GM18858 (cell line): Measurements from ENCODE around the gene ZBTB49.

Source experiments
- ATAC-seq: cut with Tn5 transposase; IDR thresholded peaks from one replicate; pipeline ENCODE4 v1.9.1; 2021; ENCODE audit not compliant: unreplicated experiment

Gene ZBTB49

DNA sequence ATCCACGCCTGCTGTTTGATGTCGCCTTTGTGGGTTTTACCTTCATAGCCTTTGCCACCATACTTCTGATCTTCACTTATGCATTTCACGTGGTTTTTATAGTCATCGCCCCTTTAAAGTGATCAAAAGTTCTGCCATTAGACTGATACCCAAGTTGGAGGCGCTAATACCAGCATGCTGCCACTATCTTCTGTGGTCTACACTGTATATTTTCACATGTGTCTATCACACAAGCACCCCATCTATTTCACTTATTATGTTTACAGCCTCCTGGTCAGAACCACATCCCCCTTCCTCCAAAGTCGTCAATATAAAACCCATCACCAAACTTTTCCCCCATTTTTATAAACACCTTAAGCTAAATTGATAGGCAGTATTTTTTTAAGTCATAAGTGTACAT lies 8.3 kb upstream of the ZBTB49 start:
- no peak for ATAC-seq

DNA sequence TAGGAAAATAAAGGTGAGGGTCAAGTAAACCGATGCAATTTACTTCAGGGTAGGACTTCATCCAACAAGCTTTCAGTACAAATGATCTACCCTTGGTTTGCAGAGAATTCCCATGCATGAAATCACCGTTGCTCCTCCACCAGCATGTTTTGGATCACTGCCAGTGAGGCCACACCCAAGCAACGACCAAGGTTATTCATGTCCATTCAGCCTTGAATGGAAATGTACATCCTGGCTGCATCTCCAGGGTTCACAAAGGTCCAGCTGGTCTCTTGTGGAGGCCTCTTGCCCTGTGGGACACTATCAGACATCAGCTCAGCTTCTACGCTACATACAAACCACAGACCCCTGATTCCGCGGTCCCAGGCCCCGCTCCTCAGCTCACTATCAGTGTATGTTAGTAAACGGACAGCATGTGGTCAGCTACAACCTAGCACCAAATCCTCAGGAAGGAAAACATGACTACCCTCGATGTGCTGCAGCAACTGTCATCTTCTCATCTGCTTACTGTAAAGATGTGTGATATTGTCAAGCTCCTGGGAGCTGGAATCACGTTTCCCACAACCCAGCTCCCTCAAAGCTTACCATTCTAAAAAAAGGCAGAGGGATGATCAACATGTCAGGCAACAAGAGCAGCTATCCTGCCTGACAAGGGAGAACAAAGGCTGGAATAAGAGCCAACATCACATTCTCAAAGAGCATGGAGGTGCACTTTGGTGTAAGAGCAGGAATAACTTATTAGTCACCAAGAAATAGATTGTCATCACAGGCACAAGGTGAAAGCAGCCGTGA lies 5.0 kb upstream of the ZBTB49 start:
- no peak for ATAC-seq

DNA sequence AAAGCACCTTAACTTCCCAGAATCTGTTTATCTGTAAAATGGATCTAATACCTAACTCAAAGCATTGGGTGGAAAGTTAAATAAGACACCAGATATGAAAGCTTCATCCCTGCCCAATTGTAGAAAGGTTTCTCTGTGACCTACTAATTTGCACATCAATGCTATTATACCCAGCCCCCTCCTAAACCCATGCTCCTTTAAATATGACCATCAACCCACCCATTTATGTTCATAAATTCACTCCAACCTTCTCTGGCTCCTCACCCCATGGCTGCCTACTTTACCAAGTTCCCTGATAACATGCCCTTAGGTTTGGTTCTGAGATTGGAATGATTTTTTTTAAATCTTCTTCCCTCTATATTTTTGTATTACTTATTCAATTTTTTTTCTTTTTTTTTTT lies 2.0 kb upstream of the ZBTB49 start:
- no peak for ATAC-seq

DNA sequence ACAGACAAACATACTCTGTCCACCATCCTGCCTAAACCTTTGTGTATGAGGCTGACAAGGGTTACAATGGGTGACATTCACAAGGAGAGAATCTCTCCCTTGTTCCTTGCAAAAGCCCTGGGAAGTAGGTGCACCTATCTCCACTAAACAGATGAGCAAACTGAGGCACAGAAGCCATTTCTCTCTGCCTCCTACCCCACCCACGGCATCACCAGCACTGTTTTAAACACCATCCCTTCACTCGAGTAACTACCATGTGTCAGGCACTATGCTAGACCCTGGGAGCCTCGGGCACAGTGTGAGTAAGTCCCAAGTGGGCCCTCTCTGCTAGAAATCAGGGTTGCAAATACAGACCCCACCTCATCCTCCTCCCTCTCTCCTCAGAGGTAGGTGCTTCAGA lies 996 bp upstream of the ZBTB49 start:
- no peak for ATAC-seq

DNA sequence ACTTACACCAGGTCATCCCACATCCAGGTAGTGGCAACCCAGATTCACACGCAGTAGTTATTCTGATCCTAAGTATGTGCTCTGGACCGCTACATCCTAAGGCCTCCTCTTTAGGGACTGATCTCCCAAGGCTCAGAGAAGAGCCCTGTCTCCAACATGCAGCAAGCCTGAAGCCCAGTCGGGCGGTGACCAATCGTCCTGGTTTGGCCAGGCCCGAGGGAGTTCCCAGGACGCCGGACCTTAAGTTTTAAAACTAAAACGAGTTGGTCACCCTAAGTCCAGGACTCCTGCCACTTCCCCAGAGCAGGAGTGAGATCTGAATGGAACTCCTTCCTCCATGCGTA lies 482 bp upstream of the ZBTB49 start:
- peak; percentile 11 for ATAC-seq

DNA sequence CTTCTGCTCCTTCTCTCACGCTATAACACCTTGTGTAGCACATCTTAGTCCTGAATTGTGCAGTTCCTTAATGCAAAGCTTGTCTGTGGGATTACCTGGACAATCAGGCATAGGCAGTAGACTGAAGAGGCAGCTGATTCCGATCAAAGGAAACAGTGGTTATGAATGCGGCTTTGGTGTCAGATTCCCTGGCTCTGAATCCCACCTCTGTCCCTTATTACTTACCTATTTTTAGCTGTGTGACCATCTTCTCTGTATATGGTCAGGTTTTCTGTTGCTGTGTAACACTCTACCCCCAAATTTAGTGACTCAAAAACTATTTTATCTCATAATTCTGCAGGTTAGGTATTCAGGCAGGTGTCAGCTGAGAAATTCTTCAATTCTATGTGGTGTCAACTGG lies 3.2 kb downstream of the ZBTB49 start:
- no peak for ATAC-seq

DNA sequence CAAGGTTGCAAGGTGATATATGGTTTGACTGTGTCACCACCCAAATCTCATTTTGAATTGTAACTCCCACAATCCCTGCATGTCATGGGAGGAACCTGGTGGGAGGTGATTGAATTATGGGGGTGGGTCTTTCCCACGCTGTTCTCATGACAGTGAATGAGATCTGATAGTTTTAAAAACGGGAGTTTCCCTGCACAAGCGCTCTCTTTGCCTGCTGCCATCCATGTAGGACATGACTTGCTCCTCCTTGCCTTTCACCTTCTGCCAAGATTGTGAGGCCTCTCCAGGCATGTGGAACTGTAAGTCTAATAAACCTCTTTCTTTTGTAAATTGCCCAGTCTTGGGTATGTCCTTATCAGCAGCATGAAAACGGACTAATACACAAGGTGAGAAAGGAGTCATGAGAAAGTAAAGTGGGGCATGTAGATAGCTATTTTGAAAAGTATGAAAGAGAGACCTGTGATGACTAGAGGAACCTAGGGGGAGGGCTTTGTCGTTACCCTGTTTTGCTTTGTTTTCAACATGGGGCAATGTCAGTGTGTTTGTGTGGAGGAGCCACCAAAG lies 6.3 kb downstream of the ZBTB49 start:
- no peak for ATAC-seq

DNA sequence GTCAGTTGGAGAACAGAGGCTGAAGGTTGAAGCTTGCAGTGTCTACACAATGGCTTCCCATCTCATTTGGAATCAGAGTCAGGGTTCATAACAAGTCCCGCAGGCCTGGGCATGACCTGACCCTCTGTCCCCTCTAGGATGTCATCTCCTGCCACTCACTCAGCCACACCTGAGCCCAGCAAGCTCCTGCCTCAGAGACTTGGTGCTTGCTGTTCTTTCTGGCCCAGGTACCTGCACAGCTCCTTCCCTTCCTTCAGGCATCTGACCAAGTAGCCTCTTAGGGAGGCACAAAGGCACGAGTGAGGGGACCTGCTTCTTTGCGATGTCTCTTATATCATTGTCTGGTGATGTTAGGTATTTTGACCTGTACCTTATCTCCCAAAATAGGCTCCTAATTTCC lies 9.0 kb downstream of the ZBTB49 start:
- ATAC-seq, result no peak

DNA sequence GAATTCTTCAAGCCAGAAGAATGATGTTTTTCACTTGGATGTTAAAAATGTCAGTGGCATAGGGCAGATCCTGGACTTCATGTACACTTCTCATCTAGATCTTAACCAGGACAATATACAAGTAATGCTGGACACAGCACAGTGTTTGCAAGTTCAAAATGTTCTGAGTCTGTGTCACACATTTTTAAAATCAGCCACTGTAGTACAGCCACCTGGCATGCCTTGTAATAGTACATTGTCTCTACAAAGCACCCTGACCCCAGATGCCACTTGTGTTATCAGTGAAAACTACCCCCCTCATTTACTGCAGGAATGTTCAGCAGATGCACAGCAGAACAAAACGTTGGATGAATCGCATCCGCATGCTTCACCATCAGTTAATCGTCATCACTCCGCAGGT lies 11.9 kb downstream of the ZBTB49 start:
- no peak for ATAC-seq

DNA sequence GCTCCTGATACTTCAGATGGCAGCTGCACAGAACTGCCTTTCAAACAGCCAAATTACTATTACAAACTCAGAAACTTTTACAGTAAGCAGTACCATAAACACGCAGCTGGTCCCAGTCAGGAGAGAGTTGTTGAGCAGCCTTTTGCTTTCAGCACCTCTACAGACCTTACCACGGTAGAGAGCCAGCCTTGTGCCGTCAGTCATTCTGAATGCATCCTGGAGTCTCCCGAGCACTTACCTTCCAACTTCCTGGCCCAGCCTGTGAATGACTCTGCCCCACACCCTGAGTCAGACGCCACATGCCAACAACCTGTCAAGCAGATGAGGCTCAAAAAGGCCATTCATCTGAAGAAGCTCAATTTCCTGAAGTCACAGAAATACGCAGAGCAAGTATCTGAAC lies 12.4 kb downstream of the ZBTB49 start:
- ATAC-seq, result no peak

DNA sequence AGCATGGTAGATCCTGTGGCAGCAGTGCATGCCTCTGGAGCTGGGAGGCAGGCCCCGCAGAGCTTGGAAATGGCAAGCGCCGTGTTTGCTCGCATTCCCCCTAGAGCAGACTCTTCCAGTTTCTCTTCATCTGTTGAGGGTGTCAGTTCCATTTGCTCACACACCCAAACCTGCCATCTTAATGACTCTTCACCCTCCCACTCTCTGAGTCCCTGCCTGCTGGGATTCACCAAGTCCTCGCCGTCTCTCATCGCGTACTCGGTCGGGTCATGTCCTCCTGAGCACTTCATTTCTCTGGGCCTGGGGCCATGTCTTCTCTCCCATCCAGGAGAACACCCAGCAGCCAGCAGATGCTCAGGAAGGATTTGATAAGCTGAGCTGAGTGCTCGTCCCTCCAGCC lies 16.9 kb downstream of the ZBTB49 start:
- ATAC-seq, result no peak

DNA sequence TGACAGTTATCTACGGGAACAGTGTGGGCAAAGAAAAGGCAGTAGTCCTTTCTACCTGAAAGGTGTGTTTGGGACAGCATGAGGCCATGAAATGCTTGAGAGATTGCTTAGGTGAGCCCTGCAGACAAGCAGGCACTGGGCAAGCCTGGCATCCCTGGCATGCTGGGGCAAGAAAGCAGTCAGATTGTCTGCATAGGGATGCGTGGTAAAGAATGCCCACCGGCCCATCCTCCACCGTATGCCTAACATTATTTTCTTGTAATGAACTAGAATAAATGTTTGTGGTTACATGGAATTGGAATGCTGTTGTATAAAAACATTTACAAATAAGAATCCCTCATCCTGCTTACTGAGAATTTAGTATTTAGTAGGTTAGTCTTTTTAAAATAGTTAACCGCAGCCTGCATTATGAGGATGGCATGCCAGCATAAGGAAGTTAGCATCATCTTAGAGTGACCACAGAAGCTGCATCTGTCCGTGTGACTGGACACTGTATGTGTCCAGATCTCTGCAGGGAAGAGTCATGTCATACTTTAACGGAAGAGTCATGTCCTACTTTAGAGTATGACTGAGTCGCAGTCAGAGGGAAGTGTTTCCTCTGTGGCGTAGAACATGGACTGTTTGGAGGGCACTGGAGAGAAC lies 18.9 kb downstream of the ZBTB49 start:
- ATAC-seq, result no peak

DNA sequence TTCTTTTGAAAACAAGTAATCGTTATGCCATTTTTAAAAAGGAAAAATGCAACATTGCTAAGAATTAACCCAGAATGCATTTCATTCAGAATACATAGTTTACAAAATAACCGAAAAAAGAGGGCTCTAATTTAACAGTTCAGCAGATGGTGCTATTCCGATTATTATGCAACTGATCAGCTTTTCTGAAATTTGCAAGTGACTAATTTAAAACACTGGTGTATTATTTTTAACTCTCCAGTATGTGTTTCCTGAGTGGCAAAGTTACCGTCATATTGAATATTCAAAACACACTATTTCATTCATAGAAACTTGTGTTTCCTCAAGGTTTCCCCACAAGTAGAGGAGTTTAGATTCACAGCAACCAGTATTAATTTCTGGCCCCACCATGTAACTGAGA lies 21.1 kb downstream of the ZBTB49 start:
- ATAC-seq, result no peak

DNA sequence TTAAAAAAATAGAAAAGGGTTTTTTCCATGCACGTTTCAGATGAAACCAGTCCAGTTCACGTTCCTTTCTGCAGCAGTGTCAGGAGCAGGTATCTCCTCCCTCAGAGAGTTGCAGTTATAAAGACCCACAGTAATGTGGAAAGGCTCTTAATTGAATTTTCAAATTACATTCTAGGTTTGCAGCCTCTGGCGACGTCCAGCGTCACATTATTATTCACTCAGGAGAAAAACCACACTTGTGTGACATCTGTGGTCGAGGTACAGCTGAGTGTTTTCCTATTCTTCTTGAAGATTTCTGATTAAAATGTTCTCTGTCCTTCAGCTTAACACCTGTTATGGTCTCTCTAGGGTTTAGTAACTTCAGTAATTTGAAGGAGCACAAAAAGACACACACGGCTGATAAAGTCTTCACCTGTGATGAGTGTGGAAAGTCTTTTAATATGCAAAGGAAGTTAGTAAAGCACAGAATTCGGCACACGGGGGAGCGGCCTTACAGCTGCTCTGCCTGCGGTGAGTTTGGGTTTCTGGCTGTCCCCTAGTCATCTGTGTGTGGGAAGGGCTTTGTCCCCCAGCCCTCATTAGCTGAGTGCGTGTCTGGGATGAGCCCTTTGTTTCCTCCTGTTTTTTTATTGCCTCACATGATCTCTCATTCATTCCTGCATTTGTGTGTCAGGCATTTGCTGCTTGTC lies 25.6 kb downstream of the ZBTB49 start:
- ATAC-seq, result no peak

DNA sequence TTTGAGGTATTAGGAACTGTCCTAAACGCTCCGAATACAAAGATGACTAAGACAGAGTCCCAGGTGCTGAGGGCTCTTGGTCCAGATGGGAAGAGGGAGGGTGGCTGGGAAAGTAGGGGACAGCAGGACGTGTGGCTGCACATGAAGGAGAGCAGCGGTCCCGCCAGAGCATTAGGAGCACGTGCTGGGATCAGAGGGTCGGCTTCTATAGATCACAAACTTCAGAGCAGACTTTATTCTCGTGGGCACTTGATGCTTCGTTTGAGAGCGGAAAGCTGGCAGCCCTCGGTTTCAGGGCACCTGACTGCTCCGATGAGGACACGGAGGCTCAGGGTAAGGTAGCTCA lies 26.1 kb downstream of the ZBTB49 start:
- ATAC-seq, result no peak

DNA sequence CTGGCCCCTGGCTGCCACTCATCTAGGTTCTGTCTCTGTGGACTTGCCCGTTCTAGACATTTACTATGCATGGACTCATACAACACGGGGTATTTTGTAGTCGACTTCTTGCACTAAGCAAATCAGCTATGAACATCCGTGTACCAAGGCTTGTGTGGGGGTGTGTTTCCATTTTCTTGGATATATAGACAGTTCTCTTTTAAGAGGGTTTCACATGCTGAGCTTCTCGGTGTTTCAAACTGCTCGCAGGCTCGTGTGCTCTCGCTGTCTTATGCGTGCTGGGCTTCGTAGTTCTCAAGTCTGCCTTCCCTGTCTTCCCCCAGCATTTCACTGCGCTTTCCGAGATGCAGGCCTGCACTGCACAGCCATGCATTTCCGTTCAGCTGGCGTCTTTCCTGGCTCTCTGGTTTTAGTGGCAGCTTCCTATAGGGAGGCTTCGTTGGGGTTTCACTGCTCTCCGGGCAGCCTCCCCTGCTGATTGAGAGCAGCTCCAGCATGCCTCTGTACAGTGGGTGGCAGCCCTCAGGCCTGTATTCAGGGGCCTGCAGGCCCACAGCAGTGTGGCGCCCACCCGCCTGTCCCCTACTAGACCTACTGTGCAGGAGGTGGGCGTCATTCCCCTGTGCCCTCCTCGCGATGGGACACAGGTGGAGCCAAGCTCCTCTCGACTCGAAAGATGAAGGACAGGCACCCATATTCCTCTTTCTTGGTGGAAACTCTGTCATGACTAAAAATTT lies 27.6 kb downstream of the ZBTB49 start:
- ATAC-seq, result no peak

DNA sequence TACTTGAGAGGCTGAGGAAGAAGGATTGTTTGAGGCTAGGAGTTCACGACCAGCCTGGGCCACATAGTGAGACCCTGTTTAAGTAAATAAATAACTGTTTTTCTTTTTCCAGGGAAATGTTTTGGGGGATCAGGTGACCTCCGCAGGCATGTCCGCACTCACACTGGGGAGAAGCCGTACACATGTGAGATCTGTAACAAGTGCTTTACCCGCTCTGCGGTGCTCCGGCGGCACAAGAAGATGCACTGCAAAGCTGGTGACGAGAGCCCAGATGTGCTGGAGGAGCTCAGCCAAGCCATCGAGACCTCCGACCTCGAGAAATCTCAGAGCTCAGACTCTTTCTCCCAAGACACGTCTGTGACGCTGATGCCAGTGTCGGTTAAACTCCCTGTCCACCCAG lies 30.5 kb downstream of the ZBTB49 start:
- no peak for ATAC-seq

DNA sequence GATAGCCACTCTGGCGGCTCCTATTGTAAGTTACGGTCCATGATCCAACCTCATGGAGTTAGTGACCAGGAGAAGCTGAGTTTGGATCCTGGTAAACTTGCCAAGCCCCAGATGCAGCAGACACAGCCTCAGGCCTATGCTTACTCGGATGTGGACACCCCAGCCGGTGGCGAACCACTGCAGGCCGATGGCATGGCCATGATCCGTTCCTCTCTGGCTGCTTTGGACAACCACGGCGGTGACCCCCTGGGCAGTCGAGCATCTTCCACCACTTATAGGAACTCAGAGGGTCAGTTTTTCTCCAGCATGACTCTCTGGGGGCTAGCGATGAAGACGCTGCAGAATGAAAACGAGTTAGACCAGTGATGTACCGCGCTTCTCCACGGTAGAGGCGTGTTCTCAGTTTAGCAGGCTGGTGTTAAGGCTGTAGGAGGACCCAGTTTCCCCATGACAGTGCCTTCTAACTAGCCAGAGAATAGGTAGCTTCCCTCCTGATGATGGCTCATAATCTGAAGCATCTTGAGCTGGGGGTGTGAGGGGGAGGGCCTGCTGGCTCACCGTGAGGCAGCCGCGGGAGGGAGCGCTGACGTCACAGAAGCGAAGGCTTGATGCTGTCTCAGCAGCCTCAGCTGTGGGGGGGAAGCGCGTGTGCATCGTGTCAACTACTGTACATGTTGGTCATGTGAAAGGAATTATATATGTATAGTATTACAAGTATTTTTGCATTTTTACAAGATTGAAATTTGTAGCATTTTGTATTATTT lies 31.1 kb downstream of the ZBTB49 start:
- no peak for ATAC-seq

DNA sequence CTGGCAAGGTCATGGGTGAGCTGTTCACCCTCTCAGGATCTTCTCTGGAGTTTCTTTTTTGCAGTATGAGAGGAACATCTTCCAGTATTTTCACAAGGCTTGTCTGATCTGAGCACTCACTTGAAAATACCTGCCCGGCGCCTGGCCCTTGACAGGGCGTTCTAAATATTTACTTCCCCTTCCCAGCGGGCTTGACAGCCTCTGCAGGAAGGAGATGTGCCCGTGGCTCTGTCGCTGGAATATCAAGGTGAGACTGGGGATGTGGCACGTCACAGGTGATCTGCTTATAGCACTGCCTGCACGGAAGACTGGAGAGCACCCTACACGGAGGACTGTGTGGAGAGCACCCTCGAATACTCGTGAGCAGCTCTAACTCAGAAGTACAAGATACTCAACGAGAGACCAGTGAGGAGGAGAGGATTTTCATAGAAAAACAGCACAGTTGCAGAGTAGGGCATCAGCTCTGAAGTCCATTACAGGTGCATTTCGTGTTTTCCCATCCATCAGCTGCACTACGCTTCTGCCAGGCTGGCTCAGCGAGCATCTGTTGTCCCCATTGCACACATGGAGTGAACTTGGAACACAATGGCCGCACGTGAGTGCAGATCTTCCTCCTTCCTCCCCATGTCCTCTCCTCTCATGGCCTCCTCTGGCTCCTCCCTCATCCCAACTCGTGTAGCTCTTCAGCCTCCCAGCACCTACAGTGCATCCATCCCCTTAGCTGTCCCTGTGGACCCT lies 32.1 kb downstream of the ZBTB49 start:
- ATAC-seq, result no peak
